H9 (cell line): ENCODE results near the gene FGD5. TPM values are rescaled to one million over a fixed set of nuclear protein-coding genes. Genes with fewer than 3 reads are reported as not detected.

ENCODE experiments used
- DNase-seq: peaks from one replicate; pipeline ENCODE4 v3.0.0-alpha.2; 2017
- H2AFZ ChIP-seq: one replicate; pipeline ENCODE4 v1.6.1; 2013; ENCODE audit warnings: mild to moderate bottlenecking, low read length, control low read depth, moderate library complexity
- H2AK5ac ChIP-seq: 2 replicates; pipeline ENCODE4 v1.6.1; 2013; ENCODE audit warnings: low read length, control low read depth, mixed read lengths; ENCODE audit not compliant: insufficient read length
- H2BK120ac ChIP-seq: one replicate; pipeline ENCODE4 v1.6.1; 2013; ENCODE audit warnings: low read depth, mild to moderate bottlenecking, low read length, control low read depth, inconsistent platforms; ENCODE audit not compliant: poor library complexity, severe bottlenecking
- H2BK12ac ChIP-seq: 2 replicates; pipeline ENCODE4 v1.6.1; 2013; ENCODE audit warnings: low read length, control low read depth, mixed read lengths, low read depth; ENCODE audit not compliant: insufficient read length
- H2BK15ac ChIP-seq: 2 replicates; pipeline ENCODE4 v1.6.1; 2013; ENCODE audit warnings: low read depth, low read length, control low read depth
- H2BK20ac ChIP-seq: one replicate; pipeline ENCODE4 v1.6.1; 2013; ENCODE audit warnings: low read depth, mild to moderate bottlenecking, low read length, control low read depth, inconsistent platforms; ENCODE audit not compliant: poor library complexity, severe bottlenecking
- H2BK5ac ChIP-seq: 2 replicates; pipeline ENCODE4 v1.6.1; 2013; ENCODE audit warnings: low read length, control low read depth, mixed read lengths; ENCODE audit not compliant: insufficient read length
- H3K14ac ChIP-seq: 2 replicates; pipeline ENCODE4 v1.6.1; 2013; ENCODE audit warnings: low read length, control low read depth; ENCODE audit not compliant: insufficient read depth
- H3K18ac ChIP-seq: 2 replicates; pipeline ENCODE4 v1.6.1; 2013; ENCODE audit warnings: low read depth, mild to moderate bottlenecking, mixed read lengths, low read length, control low read depth; ENCODE audit not compliant: insufficient read length
- H3K23ac ChIP-seq: 2 replicates; pipeline ENCODE4 v1.6.1; 2013; ENCODE audit warnings: low read length, control low read depth, mixed read lengths, low read depth; ENCODE audit not compliant: insufficient read length
- H3K23me2 ChIP-seq: 2 replicates; pipeline ENCODE4 v1.6.1; 2013; ENCODE audit warnings: low read depth, mild to moderate bottlenecking, mixed read lengths, low read length, control low read depth; ENCODE audit not compliant: insufficient read length, poor library complexity, severe bottlenecking
- H3K27ac ChIP-seq: 2 replicates; pipeline ENCODE4 v1.5.1; 2013; ENCODE audit warnings: low read length, control low read depth, mixed read lengths, low read depth; ENCODE audit not compliant: insufficient read length
- H3K27me3 ChIP-seq: 2 replicates; pipeline ENCODE4 v1.6.1; 2013; ENCODE audit warnings: low read length, control low read depth, inconsistent platforms; ENCODE audit not compliant: insufficient read depth
- H3K4ac ChIP-seq: 2 replicates; pipeline ENCODE4 v1.6.1; 2013; ENCODE audit warnings: low read depth, mild to moderate bottlenecking, control low read depth, inconsistent platforms, low read length, moderate library complexity
- H3K4me1 ChIP-seq: 2 replicates; pipeline ENCODE4 v1.6.1; 2013; ENCODE audit warnings: low read length, control low read depth, inconsistent platforms; ENCODE audit not compliant: insufficient read depth
- H3K4me2 ChIP-seq: 2 replicates; pipeline ENCODE4 v1.6.1; 2013; ENCODE audit warnings: low read length, control low read depth, mixed read lengths; ENCODE audit not compliant: insufficient read length, insufficient read depth
- H3K56ac ChIP-seq: 2 replicates; pipeline ENCODE4 v1.6.1; 2013; ENCODE audit warnings: low read depth, mild to moderate bottlenecking, mixed read lengths, low read length, control low read depth; ENCODE audit not compliant: insufficient read length
- H3K79me1 ChIP-seq: 2 replicates; pipeline ENCODE4 v1.6.1; 2013; ENCODE audit warnings: low read depth, mild to moderate bottlenecking, moderate library complexity, low read length, control low read depth, inconsistent platforms; ENCODE audit not compliant: insufficient read depth, poor library complexity, severe bottlenecking
- H3K79me2 ChIP-seq: 2 replicates; pipeline ENCODE4 v1.6.1; 2013; ENCODE audit warnings: low read length, control low read depth, inconsistent platforms; ENCODE audit not compliant: insufficient read depth
- H3K9ac ChIP-seq: 2 replicates; pipeline ENCODE4 v1.6.1; 2013; ENCODE audit warnings: low read length, control low read depth, mixed read lengths; ENCODE audit not compliant: insufficient read length; ENCODE audit errors: extremely low read depth
- H3K9me3 ChIP-seq: one replicate; pipeline ENCODE4 v1.6.1; 2013; ENCODE audit warnings: low read depth, low read length, inconsistent platforms; ENCODE audit not compliant: control insufficient read depth
- H3T11ph ChIP-seq: one replicate; pipeline ENCODE4 v1.6.1; 2013; ENCODE audit warnings: mild to moderate bottlenecking, low read length, control low read depth, inconsistent platforms
- H4K20me1 ChIP-seq: one replicate; pipeline ENCODE4 v1.6.1; 2013; ENCODE audit not compliant: control insufficient read depth, insufficient read length, insufficient read depth
- H4K5ac ChIP-seq: 2 replicates; pipeline ENCODE4 v1.6.1; 2013; ENCODE audit warnings: low read depth, mild to moderate bottlenecking, mixed read lengths, low read length, control low read depth; ENCODE audit not compliant: insufficient read length
- H4K8ac ChIP-seq: replicated peaks from 2 replicates; pipeline ENCODE4 v1.6.1; 2013; ENCODE audit warnings: low read length, control low read depth, mixed read lengths, low read depth; ENCODE audit not compliant: insufficient read length
- H4K91ac ChIP-seq: 2 replicates; pipeline ENCODE4 v1.6.1; 2013; ENCODE audit warnings: low read depth, mild to moderate bottlenecking, moderate library complexity, mixed read lengths, low read length, control low read depth; ENCODE audit not compliant: insufficient read length
- H3K27ac Mint-ChIP-seq, 3 experiments: 2 replicates in 2 of 3; 3 replicates in 1 of 3; pipeline ENCODE4 v1.8.0; 2020 to 2021; ENCODE audit warnings: mixed read lengths in 3 of 3, mild to moderate bottlenecking in 1 of 3, moderate library complexity in 1 of 3
- H3K27me3 Mint-ChIP-seq: 2 replicates; pipeline ENCODE4 v1.8.0; 2021; ENCODE audit warnings: low read depth, mild to moderate bottlenecking, moderate library complexity, mixed read lengths
- H3K36me3 Mint-ChIP-seq, 3 experiments: 2 replicates in 2 of 3; 3 replicates in 1 of 3; pipeline ENCODE4 v1.8.0; 2020 to 2021; ENCODE audit warnings: low read depth in 3 of 3, mixed read lengths in 3 of 3; ENCODE audit not compliant: insufficient read depth in 1 of 3
- H3K4me1 Mint-ChIP-seq, 2 experiments: 2 replicates each; pipeline ENCODE4 v1.8.0; 2020; ENCODE audit warnings: mixed read lengths in 2 of 2
- H3K4me3 Mint-ChIP-seq, 2 experiments: 2 replicates in 1 of 2; 3 replicates in 1 of 2; pipeline ENCODE4 v1.8.0; 2020 to 2021; ENCODE audit warnings: mild to moderate bottlenecking in 2 of 2, mixed read lengths in 2 of 2, moderate library complexity in 1 of 2
- H3K9me3 Mint-ChIP-seq, 2 experiments: 2 replicates in 1 of 2; 3 replicates in 1 of 2; pipeline ENCODE4 v1.8.0; 2020; ENCODE audit warnings: mild to moderate bottlenecking in 2 of 2, mixed read lengths in 2 of 2, moderate library complexity in 1 of 2
- WGBS: extraction: QIAGEN DNeasy Blood & Tissue Kit; methylation state at CpG from one replicate; pipeline ENCODE4 v1.1.7; 2013; ENCODE audit warnings: missing lambda C conversion rate, low lambda C conversion rate, mixed read lengths; ENCODE audit not compliant: insufficient read length; ENCODE audit errors: extremely low coverage; 5-methylcytosine and 5-hydroxymethylcytosine counted together
- total RNA-seq: library from RNA; stranded (reverse); gene quantifications from 2 replicates; pipeline ENCODE4 v1.2.1, GENCODE V29; 2021
- TF ChIP-seq, protein P1 (sequence below): fragments of 200-600 bp; sonication (generic); conservative IDR thresholded peaks from 3 replicates; pipeline ENCODE4 v1.8.0; 2021; ENCODE audit warnings: antibody characterized with exemption, mild to moderate bottlenecking

The FGD5 gene
- total RNA-seq, 1 experiment from 2014 or later: 7.8 TPM

DNA sequence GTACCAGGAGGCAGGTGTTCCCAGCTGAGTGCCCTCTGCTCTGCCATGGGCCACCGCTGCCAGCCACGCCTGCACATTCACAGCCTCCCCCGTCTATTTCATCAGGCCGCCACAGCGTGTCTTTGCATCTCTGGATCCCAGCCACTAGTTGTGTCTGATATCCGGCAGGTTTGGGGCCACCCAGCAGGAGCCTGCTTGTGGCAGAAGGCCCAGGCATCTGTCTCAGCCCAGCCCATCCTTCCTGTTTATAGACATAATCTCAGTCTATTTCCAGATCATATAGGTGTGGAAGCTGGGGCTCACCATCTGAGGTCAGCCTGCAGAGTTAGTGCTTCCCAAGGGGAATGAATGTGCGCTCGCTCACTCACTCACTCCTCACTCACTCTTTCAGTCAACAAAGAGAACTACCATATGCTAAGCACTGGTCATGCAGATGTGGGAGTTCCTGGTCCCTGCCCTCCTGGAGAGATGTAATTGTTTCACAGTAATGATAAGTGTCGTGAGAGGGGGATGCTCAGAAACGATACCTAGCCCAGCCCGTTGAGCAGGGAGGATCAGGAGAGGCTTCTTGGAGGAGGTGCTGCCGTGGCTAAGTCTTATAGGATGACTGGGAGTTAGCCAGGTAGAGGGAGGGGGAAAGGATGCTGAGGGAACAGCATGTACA lies 60.6 kb downstream of the FGD5 start:
- no peaks in the 10 kb centered on the region for H4K20me1 ChIP-seq
- no peak overlapping the region for H3K23ac ChIP-seq
- no peak overlapping the region for H2BK20ac ChIP-seq
- Mint-ChIP-seq H3K36me3 (no peaks in the 10 kb centered on the region; a peak in 1 of 7 replicates), H3K4me1 (peaks cover 22 to 26% of the 10 kb centered on the region in 2 experiments), H3K4me3 (0 out of 5 replicates have a peak overlapping the region, but pooled peaks of 1 of the 2 experiments have one; percentile 1), H3K27me3 (peaks cover 3% of the 10 kb centered on the region; the same call in 1 of the 2 replicates), H3K27ac (peak overlapping the region; percentile 1 to 89 (median 54); a peak in 5 of 7 replicates), H3K9me3 (no peaks in the 10 kb centered on the region)
- no peak overlapping the region for H3K9ac ChIP-seq
- peak overlapping the region; percentile 16 for H3K27ac ChIP-seq
- no peak overlapping the region for H4K5ac ChIP-seq
- no peak overlapping the region for H3K56ac ChIP-seq
- H2AK5ac ChIP-seq: no peak overlapping the region
- H3K4ac ChIP-seq: no peak overlapping the region
- no peak overlapping the region for H3K18ac ChIP-seq
- H3K4me2 ChIP-seq: peak overlapping the region; percentile 39
- H2AFZ ChIP-seq: no peak overlapping the region
- no peak overlapping the region for H3K14ac ChIP-seq
- H3K79me2 ChIP-seq: no peaks in the 10 kb centered on the region
- peak; percentile 38 for DNase-seq
- no peak overlapping the region for H2BK120ac ChIP-seq
- H3K27me3 ChIP-seq: no peaks in the 10 kb centered on the region
- no peaks in the 10 kb centered on the region for H3K23me2 ChIP-seq
- no peak overlapping the region for H4K8ac ChIP-seq
- no peak overlapping the region for H3T11ph ChIP-seq
- no peaks in the 10 kb centered on the region for H3K79me1 ChIP-seq
- peaks cover 4% of the 10 kb centered on the region; the same call in 1 of the 2 replicates for H3K4me1 ChIP-seq
- H2BK15ac ChIP-seq: no peak overlapping the region; the same call in 1 of the 2 replicates
- TF ChIP-seq, protein P1, sequence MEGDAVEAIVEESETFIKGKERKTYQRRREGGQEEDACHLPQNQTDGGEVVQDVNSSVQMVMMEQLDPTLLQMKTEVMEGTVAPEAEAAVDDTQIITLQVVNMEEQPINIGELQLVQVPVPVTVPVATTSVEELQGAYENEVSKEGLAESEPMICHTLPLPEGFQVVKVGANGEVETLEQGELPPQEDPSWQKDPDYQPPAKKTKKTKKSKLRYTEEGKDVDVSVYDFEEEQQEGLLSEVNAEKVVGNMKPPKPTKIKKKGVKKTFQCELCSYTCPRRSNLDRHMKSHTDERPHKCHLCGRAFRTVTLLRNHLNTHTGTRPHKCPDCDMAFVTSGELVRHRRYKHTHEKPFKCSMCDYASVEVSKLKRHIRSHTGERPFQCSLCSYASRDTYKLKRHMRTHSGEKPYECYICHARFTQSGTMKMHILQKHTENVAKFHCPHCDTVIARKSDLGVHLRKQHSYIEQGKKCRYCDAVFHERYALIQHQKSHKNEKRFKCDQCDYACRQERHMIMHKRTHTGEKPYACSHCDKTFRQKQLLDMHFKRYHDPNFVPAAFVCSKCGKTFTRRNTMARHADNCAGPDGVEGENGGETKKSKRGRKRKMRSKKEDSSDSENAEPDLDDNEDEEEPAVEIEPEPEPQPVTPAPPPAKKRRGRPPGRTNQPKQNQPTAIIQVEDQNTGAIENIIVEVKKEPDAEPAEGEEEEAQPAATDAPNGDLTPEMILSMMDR: no peak
- H2BK12ac ChIP-seq: no peak overlapping the region
- H3K9me3 ChIP-seq: no peaks in the 10 kb centered on the region
- no peak overlapping the region for H2BK5ac ChIP-seq
- no peak overlapping the region for H4K91ac ChIP-seq
- WGBS: no CpG with 5 or more reads among the region's 12 CpGs
